Thyroid gland (tissue), 4 donors: ENCODE results near the gene IFTAP. TPM values are rescaled to one million over a fixed set of nuclear protein-coding genes. Genes with fewer than 3 reads are reported as not detected.

Experiments used
- DNase-seq, 2 donors: peaks; one replicate each; pipeline ENCODE4 v3.0.0-alpha.2; 2019
- H3K27ac ChIP-seq, 3 donors: fragments of 200-600 bp; sonication (generic); 1 replicate in 2 of 3; 2 replicates in 1 of 3; pipeline ENCODE4 v1.5.1; 2016 to 2019; ENCODE audit warnings: mild to moderate bottlenecking in 1 of 3, moderate library complexity in 1 of 3
- H3K27me3 ChIP-seq: fragments of 200-600 bp; sonication (generic); one replicate; pipeline ENCODE4 v1.5.1; 2019
- H3K36me3 ChIP-seq, 2 donors: fragments of 200-600 bp; sonication (generic); one replicate each; pipeline ENCODE4 v1.5.1; 2016 to 2019
- H3K4me1 ChIP-seq, 2 donors: fragments of 200-600 bp; sonication (generic); one replicate each; pipeline ENCODE4 v1.5.1; 2017 to 2019
- H3K4me3 ChIP-seq, 3 donors: fragments of 200-600 bp; sonication (generic); replicated peaks in 1 of 3; 1 replicate in 2 of 3; 2 replicates in 1 of 3; pipeline ENCODE4 v1.5.1; 2016; ENCODE audit warnings: mild to moderate bottlenecking in 1 of 3
- H3K9me3 ChIP-seq: fragments of 200-600 bp; sonication (generic); one replicate; pipeline ENCODE4 v1.5.1; 2017
- CTCF ChIP-seq, 6 experiments: fragments of 200-600 bp in 3 of 6; fragments of 450-650 bp in 3 of 6; sonication (generic) in 3 of 6; IDR thresholded peaks; one replicate each; pipeline ENCODE4 v1.5.1; 2016 to 2019; ENCODE audit warnings: antibody characterized with exemption in 6 of 6, mild to moderate bottlenecking in 2 of 6, inconsistent platforms in 1 of 6, moderate library complexity in 1 of 6
- POLR2A ChIP-seq, 2 donors: fragments of 450-650 bp; IDR thresholded peaks; one replicate each; pipeline ENCODE4 v1.6.1; 2017; ENCODE audit warnings: antibody characterized with exemption in 2 of 2, mild to moderate bottlenecking in 2 of 2, moderate library complexity in 1 of 2
- WGBS, 2 donors: methylation state at CpG; one replicate each; pipeline ENCODE4 v1.1.5; 2017; 5-methylcytosine and 5-hydroxymethylcytosine counted together
- intact Hi-C: fragments of 100-400 bp; cut with DNase I; formaldehyde crosslinking; loops from one replicate; pipeline ENCODE4 v1.15.1; 2023
- total RNA-seq, 4 donors: library from RNA; depleted of rRNA; stranded (reverse); fragments of >200 nt; gene quantifications; one replicate each; pipeline ENCODE4 v1.2.3, GENCODE V29; 2016

IFTAP gene
- total RNA-seq, 4 donors from 2014 or later = 48.1 to 139 (median 99.0) TPM

DNA sequence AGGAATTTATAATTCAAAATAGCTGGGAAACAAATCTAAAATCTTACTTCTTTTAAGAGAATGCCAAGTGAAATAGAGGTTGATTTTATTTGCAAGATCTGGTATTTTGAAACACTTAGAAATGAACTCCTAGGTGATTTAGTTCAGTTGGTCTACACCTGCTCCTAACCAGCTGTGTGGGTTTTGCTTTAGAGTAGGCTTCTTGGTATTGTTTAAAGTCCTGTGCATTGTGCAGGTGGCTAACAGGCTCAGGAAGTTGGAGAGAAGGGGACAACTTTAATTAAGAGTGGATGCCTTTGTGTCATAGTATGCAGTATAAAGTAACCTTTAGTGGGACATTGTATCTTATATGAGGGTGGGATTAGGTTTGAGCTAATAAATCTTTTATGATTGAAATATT lies 7.8 kb downstream of the IFTAP start:
- H3K4me3 ChIP-seq = no peak overlapping the region
- no peaks in the 10 kb centered on the region for H3K27me3 ChIP-seq
- H3K27ac ChIP-seq = peak overlapping the region in 2 of 3 donors; percentile 7 to 66
- no peaks in the 10 kb centered on the region for H3K9me3 ChIP-seq
- TF ChIP-seq POLR2A (IDR thresholded peaks at IDR 0.05) (no peak), CTCF (IDR thresholded peaks at IDR 0.05) (no peak)
- H3K36me3 ChIP-seq = no peaks in the 10 kb centered on the region
- no peak for DNase-seq
- intact Hi-C loops = no loop called here
- peaks cover 29 to 52% of the 10 kb centered on the region in 2 donors for H3K4me1 ChIP-seq

GRCh38 chr11:36605221-36606216 lies 11.2 kb downstream of the IFTAP start:
- no peak overlapping the region for H3K4me3 ChIP-seq
- H3K4me1 ChIP-seq = peaks cover 51% of the 10 kb centered on the region in 2 donors
- DNase-seq = no peak
- no peaks in the 10 kb centered on the region for H3K9me3 ChIP-seq
- no peaks in the 10 kb centered on the region for H3K27me3 ChIP-seq
- H3K27ac ChIP-seq = peak overlapping the region; percentile 60 to 66 (median 61)
- WGBS, 2 donors = 83 to 89% methylated on average over 6 of the region's 6 CpGs
- no peaks in the 10 kb centered on the region for H3K36me3 ChIP-seq
- intact Hi-C loops = no loop called here
- peak in 1 of 2 donors; percentile 12 for TF ChIP-seq POLR2A (IDR thresholded peaks at IDR 0.05)
- TF ChIP-seq CTCF (IDR thresholded peaks at IDR 0.05) = no peak

DNA sequence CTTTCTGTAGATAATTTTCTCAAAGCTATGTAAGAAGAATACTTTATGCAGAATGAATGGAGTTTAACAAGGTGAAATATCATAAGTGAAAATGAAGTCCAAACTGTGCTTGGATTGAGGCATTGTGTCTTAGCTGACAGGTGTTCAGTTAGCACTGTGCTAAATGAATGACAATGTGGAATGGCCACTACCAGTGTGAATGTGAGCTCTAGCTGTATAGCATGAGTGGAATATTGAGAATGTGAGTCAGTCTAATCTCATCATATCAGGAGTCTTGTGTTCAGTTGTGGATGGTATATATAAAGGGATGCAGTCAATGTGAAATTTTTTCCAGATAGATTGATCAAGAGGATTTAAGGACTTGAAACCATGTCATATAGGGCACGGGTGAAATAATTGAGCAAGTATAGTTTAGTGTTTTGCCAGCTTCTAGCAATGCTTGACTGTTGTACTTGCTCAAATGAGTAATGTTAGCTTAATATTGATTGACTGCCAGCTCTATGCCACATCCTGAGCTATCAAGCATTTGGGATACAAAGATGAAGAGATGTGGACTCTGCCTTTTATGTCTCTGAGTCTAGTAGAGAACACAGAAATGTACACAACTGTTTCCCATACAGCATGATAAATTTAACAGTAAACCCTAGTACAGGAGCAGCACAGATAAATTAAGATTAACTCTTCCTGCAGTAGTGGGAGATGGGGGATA lies 14.3 kb downstream of the IFTAP start:
- intact Hi-C loops = no loop called here
- H3K27ac ChIP-seq = peak overlapping the region; percentile 18 to 81 (median 66)
- H3K9me3 ChIP-seq = no peaks in the 10 kb centered on the region
- H3K4me3 ChIP-seq = no peak overlapping the region
- no peaks in the 10 kb centered on the region for H3K27me3 ChIP-seq
- TF ChIP-seq POLR2A (IDR thresholded peaks at IDR 0.05) (no peak), CTCF (IDR thresholded peaks at IDR 0.05) (no peak)
- WGBS, 2 donors = 91% methylated on average over 1 of the region's 1 CpG
- peaks cover 68 to 70% of the 10 kb centered on the region in 2 donors for H3K4me1 ChIP-seq
- DNase-seq = no peak
- no peaks in the 10 kb centered on the region for H3K36me3 ChIP-seq

DNA sequence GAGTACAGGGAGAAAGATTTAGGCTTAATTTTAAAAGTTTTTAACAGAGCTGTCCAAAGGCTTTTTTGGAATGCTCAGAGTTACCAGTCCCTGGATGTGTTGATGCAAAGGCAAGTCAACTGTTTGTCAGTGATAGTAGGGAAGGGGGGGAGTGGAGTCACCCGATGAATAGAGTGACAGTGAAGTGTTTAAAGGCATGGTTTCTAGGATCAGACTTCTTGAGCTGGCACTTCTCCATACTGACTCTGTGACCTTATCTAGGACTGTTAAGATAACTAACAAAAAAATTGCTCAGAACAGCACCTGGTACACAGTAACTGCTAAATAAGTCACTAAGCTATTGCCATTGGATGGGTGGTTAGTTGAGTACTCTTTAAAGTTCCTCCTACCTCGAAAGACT lies 15.1 kb downstream of the IFTAP start:
- peaks cover 63 to 64% of the 10 kb centered on the region in 2 donors for H3K4me1 ChIP-seq
- peak overlapping the region; percentile 9 to 81 (median 66) for H3K27ac ChIP-seq
- TF ChIP-seq CTCF (IDR thresholded peaks at IDR 0.05) (no peak), POLR2A (IDR thresholded peaks at IDR 0.05) (peak in 1 of 2 donors; percentile 12)
- no peak for DNase-seq
- H3K27me3 ChIP-seq = no peaks in the 10 kb centered on the region
- intact Hi-C loops = no loop called here
- H3K36me3 ChIP-seq = no peaks in the 10 kb centered on the region
- H3K9me3 ChIP-seq = no peaks in the 10 kb centered on the region
- H3K4me3 ChIP-seq = no peak overlapping the region
- WGBS, 2 donors = 30 to 39% methylated on average over 2 of the region's 2 CpGs
